ENCODE measurements around the gene RPS16. TPM values are rescaled to one million over a fixed set of nuclear protein-coding genes. Genes with fewer than 3 reads are reported as not detected.
"Not testable (repeated sequence)": the region's sequence is repeated elsewhere in the genome, so short reads cannot be mapped to it uniquely, and the experiment has no call there.

RPS16 gene
- total RNA-seq, 1 donor from 2014 or later: 1,962 TPM

DNA sequence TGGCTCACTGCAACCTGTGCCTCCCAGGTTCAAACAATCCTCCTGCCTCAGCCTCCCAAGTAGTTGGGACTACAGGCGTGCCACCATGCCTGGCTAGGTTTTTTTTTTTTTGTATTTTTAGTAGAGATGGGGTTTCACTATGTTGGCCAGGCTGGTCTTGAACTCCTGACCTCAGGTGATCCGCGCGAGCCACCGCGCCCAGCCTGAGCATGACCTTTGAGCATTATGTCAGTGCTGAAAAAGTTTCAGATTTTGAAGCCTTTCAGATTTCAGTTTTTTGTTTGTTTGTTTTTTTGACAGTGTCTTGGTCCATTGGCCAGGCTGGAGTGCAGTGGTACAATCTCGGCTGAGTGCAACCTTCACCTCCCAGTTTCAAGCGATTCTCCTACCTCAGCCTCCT, 15.5 kb upstream of the RPS16 start:
- intact Hi-C loops (cut with micrococcal nuclease): not testable (repeated sequence)

DNA sequence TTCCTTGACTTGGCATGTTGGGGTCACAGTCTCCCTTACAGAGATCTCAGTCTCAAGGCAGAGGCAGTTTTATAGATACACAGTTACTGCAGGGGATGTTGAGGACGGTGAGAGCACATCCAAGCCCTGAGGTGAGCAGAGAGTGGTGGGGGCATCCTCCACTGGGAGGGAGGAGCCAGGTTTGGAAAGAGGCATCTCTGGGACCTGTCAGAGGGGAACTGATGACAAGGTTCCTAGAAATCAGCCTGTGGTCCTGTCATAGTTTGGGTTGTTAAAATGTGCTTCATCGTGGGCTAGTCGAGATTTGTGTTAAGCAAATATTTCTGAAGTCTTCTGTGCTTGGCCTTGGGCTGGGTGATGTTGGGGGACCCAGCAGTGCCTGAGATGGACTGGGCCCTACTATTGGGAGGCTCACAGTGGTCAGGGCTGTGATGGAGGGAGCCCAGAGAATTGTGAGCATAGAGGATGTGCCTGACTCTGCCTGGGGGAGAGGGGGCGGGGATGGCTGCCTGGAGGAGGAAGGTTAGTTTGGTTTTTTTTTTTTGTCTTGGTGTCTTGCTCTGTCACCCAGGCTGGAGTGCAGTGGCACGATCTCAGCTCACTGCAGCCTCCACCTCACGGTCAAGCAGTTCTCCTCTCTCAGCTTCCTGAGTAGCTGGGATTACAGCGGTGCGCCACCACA, 13.5 kb upstream of the RPS16 start:
- intact Hi-C loops (cut with micrococcal nuclease): loop anchor here (5.0 kb wide), 1 partner anchor 398 kb away; the partner anchor contains the start of gene FBL

DNA sequence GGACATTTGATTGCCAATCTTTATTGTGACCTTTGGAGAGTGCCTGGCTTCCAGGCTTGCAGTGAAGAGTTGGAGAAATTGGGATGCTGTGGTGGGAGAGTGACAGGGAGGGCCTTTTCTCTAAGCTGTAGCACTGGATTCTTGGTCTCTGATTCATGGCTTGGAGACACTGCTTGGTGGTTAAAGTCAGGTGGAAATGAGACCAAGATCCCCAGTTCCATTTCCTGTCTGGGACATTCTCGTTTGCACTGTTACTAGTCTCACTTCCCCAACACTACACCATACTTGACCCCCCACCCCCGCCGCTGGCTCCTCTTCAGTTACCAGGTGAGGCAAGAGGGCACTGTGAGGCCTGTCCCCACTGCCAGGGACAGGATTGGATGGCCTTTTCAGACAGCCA, 12.5 kb upstream of the RPS16 start:
- intact Hi-C loops (cut with micrococcal nuclease): loop anchor here (5.0 kb wide), 1 partner anchor 399 kb away; the partner anchor contains the start of gene FBL

DNA sequence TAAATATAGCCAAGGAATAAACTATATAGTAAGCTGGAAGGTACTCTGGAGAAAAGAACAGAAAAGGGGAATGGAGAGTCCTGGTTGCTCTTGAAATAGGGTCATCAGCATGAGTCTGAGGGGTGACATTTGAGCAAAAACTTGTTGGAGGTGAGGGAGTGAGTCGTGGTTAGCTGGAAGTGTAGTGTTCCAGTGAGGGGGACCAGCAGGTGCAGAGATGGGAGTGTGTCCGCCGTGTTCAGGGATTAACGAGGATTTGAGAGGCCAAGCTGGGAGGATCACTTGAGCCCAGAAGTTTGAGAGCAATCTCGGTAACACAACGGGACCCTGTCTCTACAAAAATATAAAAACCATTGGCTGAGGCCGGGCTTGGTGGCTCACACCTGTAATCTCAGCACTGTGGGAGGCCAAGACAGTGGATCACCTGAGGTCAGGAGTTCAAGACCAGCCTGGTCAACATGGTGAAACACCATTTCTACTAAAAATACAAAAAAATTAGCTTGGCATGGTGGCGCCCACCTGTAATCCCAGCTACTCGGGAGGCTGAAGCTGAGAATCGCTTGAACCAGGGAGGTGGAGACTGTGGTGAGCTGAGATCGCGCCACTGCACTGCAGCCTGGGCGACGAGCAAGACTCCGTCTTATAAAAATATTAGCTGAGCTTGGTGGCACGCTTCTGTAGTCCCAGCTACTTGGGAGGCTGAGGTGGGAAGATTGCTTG, 10.8 kb upstream of the RPS16 start:
- intact Hi-C loops (cut with micrococcal nuclease): loop anchor here (5.0 kb wide), 1 partner anchor 401 kb away; the partner anchor contains the start of gene FBL

DNA sequence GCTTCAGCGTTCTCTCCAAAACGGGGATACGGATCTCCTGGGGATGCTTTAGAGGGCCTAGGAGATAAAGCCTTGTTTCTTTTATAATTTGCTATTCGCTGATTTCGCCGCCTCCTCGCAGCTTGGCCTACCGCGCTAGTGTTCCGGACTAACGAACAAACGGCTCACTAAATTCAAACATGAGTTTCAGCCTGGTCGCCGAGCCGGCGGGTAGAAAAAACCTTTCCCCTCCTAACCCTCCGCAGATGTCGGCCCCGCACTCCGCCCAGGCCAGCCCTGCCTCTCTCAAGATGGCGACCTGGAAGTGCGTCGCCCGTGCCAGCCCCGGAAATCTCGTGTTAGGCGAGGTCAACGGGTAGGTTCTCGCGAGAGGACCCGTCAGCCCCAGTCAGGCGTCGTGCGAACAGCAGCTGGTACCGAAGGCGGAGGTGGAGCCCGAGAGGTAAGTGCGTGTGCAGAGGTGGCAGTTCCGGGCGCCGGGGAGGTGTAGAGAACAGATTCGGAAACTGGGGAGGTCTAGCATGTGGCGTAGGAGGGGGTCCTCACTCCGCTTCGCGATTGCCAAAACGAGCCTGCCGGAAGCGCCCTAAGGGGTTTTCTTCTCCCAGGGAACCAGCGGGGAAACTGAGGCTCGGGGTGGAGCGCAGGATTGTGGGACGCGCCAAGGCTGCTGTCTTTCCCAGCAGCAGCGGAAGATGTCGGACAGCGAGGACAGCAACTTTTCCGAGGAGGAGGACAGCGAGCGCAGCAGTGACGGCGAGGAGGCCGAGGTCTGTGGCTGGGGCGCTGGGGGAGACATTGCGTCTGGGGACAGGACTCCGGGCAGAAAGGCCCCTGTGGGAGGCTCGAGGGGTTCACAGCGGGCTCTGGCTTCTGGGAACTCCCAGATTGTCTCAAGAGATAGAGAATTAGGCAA, 9.7 kb upstream of the RPS16 start, which contains the start of gene SUPT5H:
Gene SUPT5H, plus strand, starts transcription at position 387 of the 916 bp plus-strand sequence. Its CDS starts 309 bp downstream, at position 696.
- intact Hi-C loops (cut with micrococcal nuclease): loop anchor here (1.0 to 5.0 kb wide), 12 partner anchors 9 to 903 kb away; partner anchors contain the start of genes C19orf47, EID2, EID2B and FBL

DNA sequence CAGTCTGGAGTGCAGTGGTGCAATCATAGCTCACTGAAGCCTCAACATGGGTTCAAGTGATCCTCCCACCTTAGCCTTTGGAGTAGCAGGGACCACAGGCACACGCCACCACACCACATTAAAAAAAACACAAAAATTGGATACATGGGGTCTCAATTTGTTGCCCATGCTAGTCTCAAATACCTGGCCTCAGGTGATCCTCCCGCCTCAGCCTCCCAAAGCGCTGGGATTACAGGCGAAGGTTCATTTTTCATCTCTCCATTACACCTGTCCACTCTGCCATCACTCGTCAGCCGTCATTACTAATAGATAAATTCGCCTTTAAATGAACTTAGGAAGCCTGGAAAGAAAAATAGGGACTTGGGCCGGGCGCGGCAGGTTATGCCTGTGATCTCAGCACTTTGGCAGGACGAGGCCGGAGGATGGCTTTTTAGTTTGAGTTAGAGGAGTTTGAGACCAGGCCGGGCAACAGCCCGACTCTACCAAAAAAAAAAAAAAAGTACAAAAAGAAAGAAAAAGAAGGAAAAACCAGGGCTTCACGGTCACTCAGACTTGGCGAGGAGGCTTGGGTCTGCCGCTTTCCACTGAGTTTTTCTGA, 8.9 kb upstream of the RPS16 start:
- intact Hi-C loops (cut with micrococcal nuclease): loop anchor here (1.0 to 5.0 kb wide), 12 partner anchors 8 to 904 kb away; partner anchors contain the start of genes C19orf47, EID2, EID2B and FBL

DNA sequence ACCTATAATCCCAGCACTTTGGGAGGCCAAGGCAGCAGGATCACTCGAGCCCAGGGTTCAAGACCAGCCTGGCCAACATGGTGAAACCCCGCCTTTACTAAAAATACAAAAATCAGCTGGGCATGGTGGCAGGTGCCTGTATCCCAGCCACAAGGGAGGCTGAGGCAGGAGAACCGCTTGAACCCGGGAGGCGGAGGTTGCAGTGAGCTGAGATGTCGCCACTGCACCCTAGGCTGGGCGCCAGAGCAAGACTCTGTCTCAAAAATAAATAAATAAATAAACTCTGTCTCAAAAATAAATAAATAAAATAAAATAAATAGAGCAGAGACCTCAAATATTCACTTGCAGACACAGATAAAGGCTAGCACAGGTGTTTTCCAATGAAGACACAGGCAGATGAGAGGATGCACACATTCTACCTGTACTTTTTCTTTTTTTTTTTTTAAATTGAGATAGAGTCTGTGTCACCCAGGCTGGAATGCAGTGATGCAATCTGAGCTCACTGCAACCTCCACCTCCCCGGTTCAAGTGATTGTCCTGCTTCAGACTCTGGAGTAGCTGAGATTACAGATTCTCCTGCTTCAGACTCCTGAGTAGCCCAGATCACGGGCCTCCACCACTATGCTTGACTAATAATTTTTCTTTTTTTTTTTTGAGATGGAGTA, 2.7 kb upstream of the RPS16 start:
- intact Hi-C loops (cut with micrococcal nuclease): loop anchor here (10.0 kb wide), 1 partner anchor 1064 kb away; the partner anchor contains the start of gene PSMD8

DNA sequence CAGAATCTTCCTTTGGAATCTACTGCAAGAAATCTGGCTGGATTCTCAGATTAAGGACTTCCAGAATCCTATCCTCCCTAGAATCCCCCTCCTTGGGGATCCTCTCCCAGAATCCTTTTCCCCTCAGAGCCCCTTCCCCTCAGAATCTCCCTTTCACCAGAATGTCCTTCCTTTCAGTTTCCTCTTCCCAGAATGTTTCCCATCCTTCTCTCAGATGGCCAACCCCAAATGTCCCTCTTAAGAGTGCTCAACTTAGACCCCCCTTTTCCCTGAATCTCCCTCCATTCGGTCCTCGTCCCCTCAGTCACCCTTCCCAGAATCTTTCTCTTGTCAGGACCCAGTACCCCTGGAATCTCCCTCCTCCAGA, 584 bp upstream of the RPS16 start:
- intact Hi-C loops (cut with micrococcal nuclease): loop anchor here (1.0 to 10.0 kb wide), 3 partner anchors 9 to 1062 kb away; partner anchors contain the start of genes EID2B, PSMD8 and SUPT5H

DNA sequence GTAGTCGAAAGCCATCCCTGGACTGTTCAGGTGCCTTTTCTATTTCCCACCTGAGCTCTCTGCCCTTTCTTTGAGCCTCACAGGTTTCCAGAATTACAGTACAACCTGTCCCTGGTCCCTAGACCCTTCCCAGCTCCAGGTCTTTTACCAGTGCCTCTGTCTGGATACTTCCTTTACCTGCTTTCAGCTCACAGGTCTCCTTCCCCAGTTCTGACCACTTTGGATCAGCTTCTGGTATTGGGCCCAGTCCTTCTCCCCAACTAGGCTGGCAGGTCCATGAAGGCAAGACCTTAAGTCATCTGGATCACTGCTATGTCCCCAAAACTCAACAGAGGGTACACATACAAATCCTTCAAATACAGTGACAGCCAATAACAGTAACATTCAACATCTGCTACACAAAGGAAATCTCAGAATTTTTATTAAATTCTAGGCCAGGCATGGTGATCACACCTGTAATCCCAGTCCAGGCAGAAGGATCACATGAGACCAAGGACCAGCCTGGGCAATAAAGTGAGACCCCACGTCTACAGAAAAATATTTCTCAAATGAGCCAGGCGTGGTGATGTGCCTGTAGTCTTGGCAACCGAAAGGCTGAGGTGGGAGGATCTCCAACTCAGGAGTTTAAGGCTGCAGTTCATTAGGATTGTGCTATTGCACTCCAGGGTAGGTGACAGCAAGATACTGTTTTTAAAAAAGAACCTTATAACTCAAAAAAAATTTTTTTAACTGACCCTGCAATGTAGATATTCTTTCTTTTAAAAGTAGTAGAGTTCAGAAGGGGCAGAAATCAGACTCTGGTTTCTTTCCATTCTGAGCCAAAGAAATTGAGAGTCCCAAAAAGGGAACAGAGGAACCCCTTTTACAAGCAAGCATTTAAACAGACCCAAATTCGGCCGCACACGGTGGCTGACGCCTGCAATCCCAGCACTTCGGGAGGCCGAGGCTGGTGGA, 1.3 kb downstream of the RPS16 start:
- intact Hi-C loops (cut with micrococcal nuclease): loop anchor here (1.0 to 10.0 kb wide), 3 partner anchors 22 to 1060 kb away; partner anchors contain the start of genes MED29, PAF1, PLEKHG2 and PSMD8

DNA sequence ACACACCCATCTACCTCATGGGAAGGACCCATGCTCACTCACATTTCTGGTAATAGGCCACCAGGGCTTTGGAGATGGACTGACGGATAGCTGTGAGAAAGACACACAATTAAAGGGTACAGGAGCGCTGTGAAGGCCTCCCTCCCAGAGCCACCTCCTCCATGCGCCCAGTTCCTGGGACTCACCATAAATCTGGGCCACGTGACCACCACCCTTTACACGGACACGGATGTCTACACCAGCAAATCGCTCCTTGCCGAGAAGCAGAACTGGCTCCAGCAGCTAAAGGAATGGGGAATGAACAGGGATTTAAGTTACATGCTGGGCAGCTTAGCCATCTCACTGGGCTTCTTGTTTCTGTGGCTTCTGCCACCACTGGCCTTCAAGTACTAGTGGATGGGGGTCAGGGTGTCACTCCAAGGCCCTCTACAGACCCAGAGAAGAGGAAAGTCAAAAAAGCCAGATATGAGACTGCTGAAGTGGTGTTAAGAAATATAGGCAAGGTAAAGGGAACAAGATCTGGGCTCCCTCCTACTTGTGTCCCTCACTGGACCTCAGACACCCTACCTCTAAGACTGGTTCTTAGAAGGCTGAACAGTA, 2.2 kb downstream of the RPS16 start:
- intact Hi-C loops (cut with micrococcal nuclease): loop anchor here (10.0 kb wide), 1 partner anchor 1059 kb away; the partner anchor contains the start of gene PSMD8

DNA sequence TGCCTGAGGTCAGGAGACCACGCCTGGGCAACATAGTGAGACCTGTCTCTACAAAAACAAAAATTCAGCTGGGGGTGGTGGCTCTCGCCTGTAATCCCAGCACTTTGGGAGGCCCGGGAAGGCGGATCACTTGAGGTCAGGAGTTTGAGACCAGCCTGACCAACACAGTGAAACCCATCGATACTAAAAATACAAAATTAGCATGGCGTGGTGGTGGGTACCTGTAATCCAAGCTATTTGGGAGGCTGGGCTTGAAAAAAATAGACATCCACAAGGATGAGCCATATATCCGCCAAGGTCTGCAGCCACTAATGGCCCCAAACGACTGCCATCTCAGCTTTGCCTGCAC, 3.1 kb downstream of the RPS16 start:
- intact Hi-C loops (cut with micrococcal nuclease): loop anchor here (10.0 kb wide), 1 partner anchor 1058 kb away; the partner anchor contains the start of gene PSMD8

DNA sequence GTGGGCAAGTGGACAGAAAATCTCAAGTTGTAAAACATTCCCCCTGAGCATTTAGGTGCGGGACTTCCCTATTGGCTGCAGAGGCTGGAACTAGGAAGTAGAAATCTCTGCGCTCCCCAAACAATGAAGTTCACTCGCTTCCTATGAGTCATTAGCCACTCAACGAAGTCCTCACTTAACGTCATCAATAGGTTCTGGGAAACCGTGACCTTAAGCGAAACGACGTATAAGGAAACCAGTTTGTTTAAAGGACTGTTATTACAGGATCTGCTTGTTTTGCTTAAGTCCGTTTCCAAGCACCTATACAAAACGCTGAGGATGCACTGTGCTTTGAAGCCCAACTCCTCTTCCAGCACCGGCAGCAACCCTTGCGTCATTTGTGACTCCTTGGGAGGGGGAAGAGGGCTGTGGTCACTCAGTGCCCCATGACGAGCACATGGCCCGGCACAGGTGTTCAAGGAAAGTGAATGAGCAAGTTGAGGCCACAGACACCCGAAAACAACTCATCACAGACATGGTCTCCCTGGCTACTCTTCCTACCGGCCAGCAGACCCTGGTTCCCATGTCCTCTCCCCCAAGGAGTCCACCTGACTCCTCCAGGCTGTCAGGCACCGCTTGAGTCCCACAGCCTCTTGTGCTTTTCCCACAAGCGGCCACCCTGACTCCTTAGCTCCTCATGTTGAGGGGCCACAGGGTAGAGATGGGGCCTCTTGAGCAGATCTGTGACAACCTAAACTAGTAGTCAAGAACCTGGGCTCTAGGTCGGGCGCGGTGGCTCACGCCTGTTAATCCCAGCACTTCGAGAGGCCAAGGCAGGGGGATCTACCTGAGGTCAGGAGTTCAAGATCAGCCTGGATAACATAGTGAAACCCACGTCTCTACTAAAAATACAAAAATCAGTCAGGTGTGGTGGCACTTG, 4.8 kb downstream of the RPS16 start:
- intact Hi-C loops (cut with micrococcal nuclease): loop anchor here (1.0 to 10.0 kb wide), 4 partner anchors 14 to 1056 kb away; partner anchors contain the start of genes PLEKHG2, PSMD8 and SUPT5H

DNA sequence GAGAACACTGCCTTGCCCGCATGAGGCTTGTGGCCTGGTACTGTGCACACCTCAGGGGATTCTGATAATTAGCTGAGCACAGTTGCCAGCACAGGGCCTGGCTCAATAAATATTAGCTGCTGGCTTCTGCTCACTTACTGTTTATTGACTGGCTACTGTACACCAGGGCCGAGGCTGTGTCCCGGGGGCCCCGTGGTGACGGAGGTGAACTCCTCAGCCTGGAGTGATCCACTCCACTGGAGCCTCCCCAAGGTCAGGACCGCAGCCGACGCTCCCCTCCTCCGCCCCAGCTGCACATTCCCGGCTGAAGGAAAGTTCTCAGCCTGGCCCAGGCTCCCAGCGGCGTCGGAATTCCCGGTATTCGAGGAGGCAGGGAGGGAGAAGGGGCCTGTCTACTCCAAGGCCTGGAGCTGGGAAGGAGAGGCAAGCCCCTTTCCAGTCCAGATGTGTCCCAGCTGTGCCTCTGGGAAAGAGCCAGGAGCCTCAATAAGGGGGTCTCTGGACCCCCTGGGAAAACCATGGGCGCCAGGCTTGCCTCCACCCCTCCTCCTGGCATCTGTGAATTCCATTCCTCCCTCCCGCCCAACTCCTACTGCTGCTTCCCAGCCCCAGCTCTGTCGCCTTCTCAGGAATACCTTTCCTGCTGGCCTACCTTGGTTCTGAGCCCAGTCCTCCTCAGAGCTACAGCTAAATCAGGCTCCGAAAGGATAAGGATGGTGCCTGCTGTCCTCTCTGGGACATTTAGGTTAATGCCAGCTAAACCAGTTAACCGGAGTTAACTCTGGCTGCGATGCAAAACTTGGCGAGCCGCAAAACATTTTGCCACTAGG, 7.3 kb downstream of the RPS16 start:
- intact Hi-C loops (cut with micrococcal nuclease): no loop called here

DNA sequence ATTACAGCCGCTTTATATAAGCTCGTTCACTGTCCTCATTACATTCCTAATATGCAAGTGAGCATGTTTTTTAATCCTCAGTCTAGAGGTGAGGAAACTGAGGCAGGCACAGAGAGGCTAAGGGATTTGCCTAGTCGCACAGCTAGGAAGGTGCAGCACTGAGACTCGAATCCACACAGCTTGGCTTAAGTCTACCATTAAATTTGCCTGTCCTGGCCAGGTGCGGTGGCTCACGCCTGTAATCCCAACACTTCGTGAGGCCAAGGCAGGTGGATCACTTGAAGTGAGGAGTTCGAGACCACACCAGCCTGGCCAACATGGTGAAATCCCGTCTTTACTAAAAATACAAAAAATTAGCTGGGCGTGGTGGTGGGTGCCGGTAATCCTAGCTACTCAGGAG, 8.0 kb downstream of the RPS16 start:
- intact Hi-C loops (cut with micrococcal nuclease): no loop called here

DNA sequence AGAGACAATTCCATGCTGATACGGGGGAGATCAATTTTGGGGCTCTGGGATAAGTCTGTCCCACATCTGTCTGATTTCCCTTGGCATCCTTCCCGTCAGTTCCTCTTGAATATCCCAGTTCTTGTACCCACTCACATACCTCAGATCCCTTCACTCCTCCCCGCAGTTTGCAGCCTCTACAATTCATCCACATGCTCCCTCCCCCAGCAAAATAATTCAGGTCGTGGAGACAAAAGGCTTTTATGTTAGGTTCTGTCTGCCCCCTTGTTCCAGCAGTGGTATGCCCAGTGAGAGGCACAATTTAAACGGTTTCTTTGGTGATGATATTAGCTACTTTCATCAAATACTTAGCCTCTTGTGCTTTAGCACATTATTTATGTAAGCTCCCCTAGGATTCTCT, 9.6 kb downstream of the RPS16 start:
- intact Hi-C loops (cut with micrococcal nuclease): no loop called here

DNA sequence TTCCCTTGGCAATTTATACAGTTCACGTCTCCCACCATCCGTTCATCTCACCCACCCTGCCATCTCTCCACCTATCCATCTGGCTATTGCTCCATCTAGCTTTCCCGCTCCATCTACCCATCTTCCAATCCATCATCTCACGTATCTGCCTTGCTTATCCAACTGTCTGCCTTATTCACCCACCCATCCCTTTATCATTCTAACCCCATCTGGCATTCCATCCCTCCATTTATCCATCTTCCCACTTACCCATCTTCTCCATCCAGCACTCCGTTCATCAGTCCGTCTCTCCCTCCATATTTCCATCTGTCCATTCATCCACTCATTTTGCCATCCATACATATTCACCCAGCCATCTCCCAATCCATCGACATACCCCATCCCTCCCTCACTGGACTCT, 10.0 kb downstream of the RPS16 start:
- intact Hi-C loops (cut with micrococcal nuclease): no loop called here
